Aorta (tissue), 5 donors: ENCODE measurements around the gene MYO1G. TPM values are rescaled to one million over a fixed set of nuclear protein-coding genes. Genes with fewer than 3 reads are reported as not detected.

Experiments
- ATAC-seq: fragments of 200-7000 bp; cut with Tn5 transposase; one replicate; pipeline ENCODE4 v1.9.1; 2022; ENCODE audit warnings: moderate library complexity; ENCODE audit not compliant: low FRiP score
- DNase-seq, 2 donors: peaks; one replicate each; pipeline ENCODE4 v3.0.0-alpha.2; 2020
- H3K27ac ChIP-seq, 2 donors: one replicate each; pipeline ENCODE4 v1.5.1; 2013; ENCODE audit warnings: low read length in 2 of 2, mild to moderate bottlenecking in 2 of 2, moderate library complexity in 2 of 2, control low read depth in 1 of 2, inconsistent platforms in 1 of 2, low read depth in 1 of 2
- H3K27me3 ChIP-seq, 2 donors: one replicate each; pipeline ENCODE4 v1.6.1; 2013; ENCODE audit warnings: control low read depth in 1 of 2, low read length in 1 of 2, mild to moderate bottlenecking in 1 of 2, moderate library complexity in 1 of 2; ENCODE audit not compliant: insufficient read depth in 2 of 2, control insufficient read depth in 1 of 2
- H3K36me3 ChIP-seq, 2 donors: one replicate each; pipeline ENCODE4 v1.6.1; 2013; ENCODE audit warnings: control low read depth in 1 of 2, low read length in 1 of 2, mild to moderate bottlenecking in 1 of 2; ENCODE audit not compliant: insufficient read depth in 2 of 2, control insufficient read depth in 1 of 2
- H3K4me1 ChIP-seq, 2 donors: one replicate each; pipeline ENCODE4 v1.6.1; 2013; ENCODE audit warnings: low read length in 2 of 2, control low read depth in 1 of 2, mild to moderate bottlenecking in 1 of 2, moderate library complexity in 1 of 2; ENCODE audit not compliant: insufficient read depth in 2 of 2, control insufficient read depth in 1 of 2
- H3K4me3 ChIP-seq, 2 donors: one replicate each; pipeline ENCODE4 v1.5.1; 2013; ENCODE audit warnings: low read length in 2 of 2, control low read depth in 1 of 2, mild to moderate bottlenecking in 1 of 2
- H3K9me3 ChIP-seq: one replicate; pipeline ENCODE4 v1.6.1; 2013; ENCODE audit warnings: mild to moderate bottlenecking, low read length; ENCODE audit not compliant: control insufficient read depth
- WGBS, 2 donors: extraction: QIAGEN DNeasy Blood & Tissue Kit; methylation state at CpG; one replicate each; pipeline ENCODE4 v1.1.7; 2013; 5-methylcytosine and 5-hydroxymethylcytosine counted together
- intact Hi-C, 2 donors: fragments of 100-400 bp; cut with DNase I; formaldehyde crosslinking; loops; one replicate each; pipeline versions ENCODE4 v1.14.2 to v1.15.0; 2022
- polyA plus RNA-seq, 2 donors: library from polyadenylated mRNA; stranded (reverse); fragments of 200-250 nt; gene quantifications; one replicate each; pipeline ENCODE4 v1.2.3, GENCODE V29; 2013
- total RNA-seq, 2 donors: library from RNA; stranded (reverse); fragmentation: NEBNext Ultra II Directional; extraction: Animal tissue kit (Norgen Biotek cat#: 25700); gene quantifications; one replicate each; pipeline ENCODE4 v1.2.1, GENCODE V29; 2021
- donor health status: healthy with polysubstance abuse.
- donor health status: Bipolar disorder and iron deficiency.
- donor health status: DM: no; HTN: no; CAD: no.
- donor health status: DM: no; HTN: no; CAD: no.
- donor health status: DM: yes; HTN: yes; CAD: no.

The MYO1G gene
- total and polyA plus RNA-seq, 4 donors: 1.4 to 21.3 (median 5.4) TPM

- intact Hi-C loops: loop anchor here in 1 of 2 donors (10.0 kb wide), 1 partner anchor 167 kb away; no protein-coding TSS in a partner anchor
- peak; percentile 56 to 80 for DNase-seq
Observed at GRCh38 chr7:44967571-44968446, 11.0 kb downstream of the MYO1G start.

GRCh38 chr7:44966731-44967538 is 11.9 kb downstream of the MYO1G start:
- ATAC-seq: no peak
- DNase-seq: peak; percentile 27 to 43
- 85 to 97% methylated on average over 8 to 9 of the region's 9 CpGs for WGBS, 2 donors
- no peak overlapping the region for H3K27ac ChIP-seq
- H3K4me3 ChIP-seq: no peak overlapping the region
- no peaks in the 10 kb centered on the region for H3K27me3 ChIP-seq
- intact Hi-C loops: loop anchor here in 1 of 2 donors (10.0 kb wide), 1 partner anchor 168 kb away; no protein-coding TSS in a partner anchor
- H3K9me3 ChIP-seq: no peaks in the 10 kb centered on the region
- H3K36me3 ChIP-seq: no peaks in the 10 kb centered on the region
- no peaks in the 10 kb centered on the region for H3K4me1 ChIP-seq

More at GRCh38 chr7:44967571-44968446, 11.0 kb downstream of the MYO1G start:
- 76 to 80% methylated on average over 18 of the region's 18 CpGs for WGBS, 2 donors
- H3K4me3 ChIP-seq: no peak overlapping the region
- H3K9me3 ChIP-seq: no peaks in the 10 kb centered on the region
- H3K4me1 ChIP-seq: no peaks in the 10 kb centered on the region
- no peaks in the 10 kb centered on the region for H3K27me3 ChIP-seq
- H3K27ac ChIP-seq: no peak overlapping the region
- H3K36me3 ChIP-seq: no peaks in the 10 kb centered on the region
- no peak for ATAC-seq

- Histone ChIP-seq H3K36me3 (no peaks in the 10 kb centered on the region), H3K4me3 (no peak overlapping the region), H3K9me3 (no peaks in the 10 kb centered on the region), H3K4me1 (no peaks in the 10 kb centered on the region), H3K27me3 (no peaks in the 10 kb centered on the region), H3K27ac (no peak overlapping the region)
- intact Hi-C loops: loop anchor here in 1 of 2 donors (10.0 kb wide), 1 partner anchor 169 kb away; no protein-coding TSS in a partner anchor
- 95 to 96% methylated on average over 17 to 18 of the region's 18 CpGs for WGBS, 2 donors
- no peak for ATAC-seq
- peak in 1 of 2 donors; percentile 74 for DNase-seq
Observed at GRCh38 chr7:44965937-44966730, 12.7 kb downstream of the MYO1G start.

DNA sequence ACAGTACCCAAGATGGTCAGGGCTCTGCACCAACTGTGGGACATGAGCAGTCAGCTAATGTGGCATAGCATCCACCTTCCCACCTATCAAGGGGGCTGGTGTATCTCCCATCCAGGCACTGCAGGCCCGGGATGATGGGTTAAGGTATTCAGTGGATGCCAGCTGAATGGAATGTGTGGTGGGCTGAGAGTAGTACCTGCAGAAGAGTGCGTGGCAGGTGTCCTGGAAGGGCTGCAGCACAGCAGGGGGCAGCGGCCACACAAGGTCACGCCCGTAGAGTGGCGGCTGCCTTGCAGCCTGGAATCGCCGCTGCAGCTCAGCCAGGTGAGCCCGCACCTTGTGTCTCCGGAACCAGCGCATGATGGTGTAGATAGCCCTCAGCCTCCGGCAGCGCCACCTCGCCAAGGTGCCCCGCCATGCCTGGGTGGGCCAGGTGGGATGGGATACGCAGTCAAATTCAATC is 13.3 kb downstream of the MYO1G start:
- Histone ChIP-seq H3K9me3 (no peaks in the 10 kb centered on the region), H3K4me1 (no peaks in the 10 kb centered on the region), H3K27me3 (no peaks in the 10 kb centered on the region), H3K36me3 (no peaks in the 10 kb centered on the region), H3K27ac (no peak overlapping the region), H3K4me3 (no peak overlapping the region)
- DNase-seq (peak in 1 of 2 donors; percentile 53), ATAC-seq (no peak)
- intact Hi-C loops: loop anchor here in 1 of 2 donors (10.0 kb wide), 1 partner anchor 169 kb away; no protein-coding TSS in a partner anchor
- WGBS, 2 donors: 96 to 97% methylated on average over 16 of the region's 16 CpGs

GRCh38 chr7:44964831-44965440 is 13.9 kb downstream of the MYO1G start:
- intact Hi-C loops: loop anchor here in 1 of 2 donors (10.0 kb wide), 1 partner anchor 170 kb away; no protein-coding TSS in a partner anchor
- no peaks in the 10 kb centered on the region for H3K9me3 ChIP-seq
- peak in 1 of 2 donors; percentile 50 for DNase-seq
- no peaks in the 10 kb centered on the region for H3K4me1 ChIP-seq
- no peak overlapping the region for H3K27ac ChIP-seq
- ATAC-seq: no peak
- H3K36me3 ChIP-seq: no peaks in the 10 kb centered on the region
- no peaks in the 10 kb centered on the region for H3K27me3 ChIP-seq
- WGBS, 2 donors: 95% methylated on average over 13 of the region's 13 CpGs
- no peak overlapping the region for H3K4me3 ChIP-seq

DNA sequence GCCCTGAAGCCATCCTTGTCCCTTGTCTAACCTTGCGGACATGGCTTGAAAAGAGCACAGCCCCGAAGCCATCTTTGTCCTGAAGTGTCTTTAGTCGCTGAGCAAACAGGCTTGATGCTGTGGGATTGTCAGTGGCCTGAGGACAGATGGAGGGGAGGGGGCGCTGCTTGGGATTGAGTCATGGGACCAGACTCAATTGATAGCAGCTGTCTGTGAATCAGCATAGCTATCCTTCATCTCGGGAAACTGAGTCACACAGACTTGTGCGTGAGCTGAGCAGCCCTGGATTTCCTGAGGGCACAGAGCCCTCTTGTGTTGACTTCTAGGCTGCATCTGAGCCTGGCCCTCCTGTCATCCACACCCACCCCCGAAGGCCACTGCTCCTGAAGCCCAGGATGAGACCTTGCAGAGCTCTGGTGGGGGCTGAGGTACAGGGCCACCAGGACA is 14.4 kb downstream of the MYO1G start:
- no peaks in the 10 kb centered on the region for H3K36me3 ChIP-seq
- intact Hi-C loops: loop anchor here in 1 of 2 donors (10.0 kb wide), 1 partner anchor 170 kb away; no protein-coding TSS in a partner anchor
- H3K27me3 ChIP-seq: no peaks in the 10 kb centered on the region
- no peaks in the 10 kb centered on the region for H3K9me3 ChIP-seq
- ATAC-seq: no peak
- H3K4me3 ChIP-seq: no peak overlapping the region
- H3K4me1 ChIP-seq: no peaks in the 10 kb centered on the region
- peak in 1 of 2 donors; percentile 73 for DNase-seq
- no peak overlapping the region for H3K27ac ChIP-seq
- 85 to 91% methylated on average over 7 of the region's 7 CpGs for WGBS, 2 donors

- ATAC-seq (no peak), DNase-seq (peak in 1 of 2 donors; percentile 55)
- WGBS, 2 donors: 94% methylated on average over 24 of the region's 24 CpGs
- intact Hi-C loops: loop anchor here in 1 of 2 donors (10.0 kb wide), 1 partner anchor 171 kb away; no protein-coding TSS in a partner anchor
- Histone ChIP-seq H3K4me3 (no peak overlapping the region), H3K27ac (no peak overlapping the region), H3K4me1 (no peaks in the 10 kb centered on the region), H3K27me3 (no peaks in the 10 kb centered on the region), H3K9me3 (no peaks in the 10 kb centered on the region), H3K36me3 (no peaks in the 10 kb centered on the region)
Observed at GRCh38 chr7:44963364-44964290, 15.2 kb downstream of the MYO1G start.
